Measurements from ENCODE around the gene EPM2AIP1. TPM values are rescaled to one million over a fixed set of nuclear protein-coding genes. Genes with fewer than 3 reads are reported as not detected.

The EPM2AIP1 gene
- total and polyA plus RNA-seq, 2 donors (not counting 3 experiments of a cell fraction or from before 2014, with no cell fraction given), result 5.4 to 15.1 TPM

- Histone ChIP-seq H4K20me1 (replicated peaks; ENCODE audit: control insufficient read depth, extremely low read depth, insufficient read depth, low read length) (no peaks in the 10 kb centered on the region), H3K4me2 (ENCODE audit: insufficient read depth, low read length) (no peak overlapping the region), H3K9ac (replicated peaks; ENCODE audit: extremely low read depth, insufficient read depth, low read length) (no peak overlapping the region), H3K27ac (ENCODE audit: insufficient read depth, low read depth, low read length) (no peak overlapping the region), H3K4me3 (replicated peaks in 1 of 3; ENCODE audit: insufficient read depth in 1 of 3, low read depth in 1 of 3, low read length in 3 of 3) (no peak overlapping the region), H3K4me1 (ENCODE audit: control insufficient read depth, extremely low read depth, insufficient read depth, low read length) (no peaks in the 10 kb centered on the region), H3K79me2 (ENCODE audit: control insufficient read depth, insufficient read depth, low read length) (no peaks in the 10 kb centered on the region), H2AFZ (ENCODE audit: low read depth, low read length) (no peak overlapping the region), H3K27me3 (ENCODE audit: control insufficient read depth in 2 of 2, insufficient read depth in 2 of 2, low read length in 2 of 2) (no peaks in the 10 kb centered on the region), H3K36me3 (ENCODE audit: control insufficient read depth in 2 of 2, extremely low read depth in 1 of 2, insufficient read depth in 2 of 2, low read length in 2 of 2) (peaks cover 18% of the 10 kb centered on the region in 2 experiments), H3K9me3 (replicated peaks; ENCODE audit: control insufficient read depth, insufficient read depth, low read length) (no peaks in the 10 kb centered on the region), H3K9me1 (replicated peaks; ENCODE audit: control insufficient read depth, extremely low read depth, insufficient read depth, low read length) (no peaks in the 10 kb centered on the region)
- peak; percentile 35 for FAIRE-seq
- dilution Hi-C loops (cut with MboI; ENCODE audit: extremely low pct_ligation_motif_present, low sequenced_read_pairs), result no loop called here
- TF ChIP-seq EZH2 (IDR thresholded peaks at IDR 0.05; ENCODE audit: borderline replicate concordance, low read depth, low read length, severe bottlenecking), result no peak
- peak; percentile 11 to 32 for TF ChIP-seq CTCF (IDR thresholded peaks at IDR 0.05; ENCODE audit: extremely low read depth in 1 of 2, insufficient read depth in 1 of 2, low read depth in 1 of 2, low read length in 2 of 2)
- TF ChIP-seq POLR2AphosphoS5 (IDR thresholded peaks at IDR 0.05; ENCODE audit: insufficient read depth, low read depth, low read length), result no peak
- no peak for TF ChIP-seq FOS (IDR thresholded peaks at IDR 0.05; ENCODE audit: borderline replicate concordance, insufficient read depth, low read length)
- no peak for TF ChIP-seq JUN (IDR thresholded peaks at IDR 0.05; ENCODE audit: borderline replicate concordance, insufficient read depth, insufficient read length, low read depth)
- intact Hi-C loops (cut with micrococcal nuclease), result loop anchor here (1.0 kb wide), 1 partner anchor 189 kb away; no protein-coding TSS in a partner anchor
- peak; percentile 46 for DNase-seq (ENCODE audit: low read depth, low spot score)
- no TSS peak for BruUV-seq (replicated peaks)
- ChIA-PET CTCF (interaction anchor here (0.7 to 7.6 kb wide), 29 partner anchors 9 to 284 kb away, joined by 3 to 141 read pairs (median 5); partner anchors contain the start of gene EPM2AIP1), POLR2A (interaction anchor here (0.6 kb wide), 1 partner anchor 36 kb away, joined by 9 read pairs; no protein-coding TSS in a partner anchor)
Measured at GRCh38 chr3:37024092-37024491, 31.2 kb upstream of the EPM2AIP1 start.

DNA sequence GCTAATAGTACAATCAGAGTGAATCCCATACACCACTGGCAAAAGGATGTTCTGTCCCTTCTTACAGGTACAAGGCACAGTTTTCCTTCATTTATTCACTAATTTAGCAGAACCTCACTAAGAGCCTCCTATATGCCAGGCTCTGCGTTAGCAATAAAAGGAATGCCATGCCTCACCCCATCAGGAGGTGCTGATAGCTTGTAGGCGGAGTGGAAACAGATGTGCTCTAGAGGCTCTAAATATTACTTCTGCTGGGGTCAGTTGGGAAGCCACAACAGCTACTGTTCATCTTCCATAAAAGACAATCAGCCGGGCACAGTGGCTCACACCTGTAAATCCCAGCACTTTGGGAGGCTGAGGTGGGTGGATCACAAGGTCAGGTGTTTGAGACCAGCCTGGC, 24.8 kb upstream of the EPM2AIP1 start:
- no TSS peak for BruUV-seq (replicated peaks)
- CTCF ChIA-PET, result no interaction called here
- no peaks in the 10 kb centered on the region for H4K20me1 ChIP-seq (replicated peaks; ENCODE audit: control insufficient read depth, extremely low read depth, insufficient read depth, low read length)
- dilution Hi-C loops (cut with MboI; ENCODE audit: extremely low pct_ligation_motif_present, low sequenced_read_pairs), result no loop called here
- TF ChIP-seq GATA2 (IDR thresholded peaks at IDR 0.05; ENCODE audit: insufficient read depth, insufficient read length, low read depth, low read length), result no peak
- no peak for TF ChIP-seq POLR2A (IDR thresholded peaks at IDR 0.05; ENCODE audit: low read depth, low read length)
- no peak for TF ChIP-seq POLR2AphosphoS5 (IDR thresholded peaks at IDR 0.05; ENCODE audit: insufficient read depth, low read depth, low read length)
- no peak for TF ChIP-seq CTCF (IDR thresholded peaks at IDR 0.05; ENCODE audit: extremely low read depth in 1 of 2, insufficient read depth in 1 of 2, low read depth in 1 of 2, low read length in 2 of 2)
- TF ChIP-seq MYC (IDR thresholded peaks at IDR 0.05; ENCODE audit: low read depth, low read length), result no peak
- TF ChIP-seq FOS (IDR thresholded peaks at IDR 0.05; ENCODE audit: borderline replicate concordance, insufficient read depth, low read length), result no peak
- TF ChIP-seq JUN (IDR thresholded peaks at IDR 0.05; ENCODE audit: borderline replicate concordance, insufficient read depth, insufficient read length, low read depth), result no peak
- TF ChIP-seq, protein P1, sequence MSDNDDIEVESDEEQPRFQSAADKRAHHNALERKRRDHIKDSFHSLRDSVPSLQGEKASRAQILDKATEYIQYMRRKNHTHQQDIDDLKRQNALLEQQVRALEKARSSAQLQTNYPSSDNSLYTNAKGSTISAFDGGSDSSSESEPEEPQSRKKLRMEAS (IDR thresholded peaks at IDR 0.05; ENCODE audit: insufficient read depth, insufficient read length), result no peak
- TF ChIP-seq EZH2 (IDR thresholded peaks at IDR 0.05; ENCODE audit: borderline replicate concordance, low read depth, low read length, severe bottlenecking), result no peak
- DNase-seq (ENCODE audit: low read depth, low spot score) (no peak), FAIRE-seq (no peak)
- POLR2A ChIA-PET, result no interaction called here
- H3K9me1 ChIP-seq (replicated peaks; ENCODE audit: control insufficient read depth, extremely low read depth, insufficient read depth, low read length), result no peaks in the 10 kb centered on the region
- no peaks in the 10 kb centered on the region for H3K27me3 ChIP-seq (ENCODE audit: control insufficient read depth in 2 of 2, insufficient read depth in 2 of 2, low read length in 2 of 2)
- no peaks in the 10 kb centered on the region for H3K9me3 ChIP-seq (replicated peaks; ENCODE audit: control insufficient read depth, insufficient read depth, low read length)
- no peak overlapping the region for H2AFZ ChIP-seq (ENCODE audit: low read depth, low read length)
- no peak overlapping the region for H3K27ac ChIP-seq (ENCODE audit: insufficient read depth, low read depth, low read length)
- no peak overlapping the region for H3K4me3 ChIP-seq (replicated peaks in 1 of 3; ENCODE audit: insufficient read depth in 1 of 3, low read depth in 1 of 3, low read length in 3 of 3)
- H3K36me3 ChIP-seq (ENCODE audit: control insufficient read depth in 2 of 2, extremely low read depth in 1 of 2, insufficient read depth in 2 of 2, low read length in 2 of 2), result peaks cover 20 to 21% of the 10 kb centered on the region in 2 experiments
- H3K4me1 ChIP-seq (ENCODE audit: control insufficient read depth, extremely low read depth, insufficient read depth, low read length), result no peaks in the 10 kb centered on the region
- H3K4me2 ChIP-seq (ENCODE audit: insufficient read depth, low read length), result no peak overlapping the region
- H3K9ac ChIP-seq (replicated peaks; ENCODE audit: extremely low read depth, insufficient read depth, low read length), result no peak overlapping the region
- H3K79me2 ChIP-seq (ENCODE audit: control insufficient read depth, insufficient read depth, low read length), result no peaks in the 10 kb centered on the region
- intact Hi-C loops (cut with micrococcal nuclease), result no loop called here
